ENCODE data around the gene LMNB1. TPM values are rescaled to one million over a fixed set of nuclear protein-coding genes. Genes with fewer than 3 reads are reported as not detected.

Gene LMNB1
- total and polyA plus RNA-seq, 2 experiments from 2014 or later, result 20.1 to 269 TPM

GRCh38 chr5:126744836-126745235 lies 32.1 kb upstream of the LMNB1 start:
- Histone ChIP-seq H3K79me2 (replicated peaks; ENCODE audit: insufficient read depth) (no peaks in the 10 kb centered on the region), H3K4me2 (no peak overlapping the region), H3K27ac (ENCODE audit: low read depth) (no peak overlapping the region), H3F3A (replicated peaks; ENCODE audit: low read depth) (no peaks in the 10 kb centered on the region), H3K9me2 (ENCODE audit: insufficient read depth) (no peaks in the 10 kb centered on the region), H3K4me1 (ENCODE audit: insufficient read depth) (peaks cover 44% of the 10 kb centered on the region), H3K36me3 (ENCODE audit: insufficient read depth) (no peaks in the 10 kb centered on the region), H3K4me3 (no peak overlapping the region), H4K20me1 (replicated peaks; ENCODE audit: insufficient read depth) (no peaks in the 10 kb centered on the region), H2AFZ (no peak overlapping the region), H3K27me3 (ENCODE audit: insufficient read depth) (no peaks in the 10 kb centered on the region)
- Mint-ChIP-seq H3K4me3 (no peak overlapping the region), H3K36me3 (ENCODE audit: low read depth) (no peaks in the 10 kb centered on the region), H3K9me3 (no peaks in the 10 kb centered on the region; the same call in 2 of the 3 replicates), H3K27ac (peak overlapping the region; percentile 36), H3K27me3 (ENCODE audit: insufficient read depth, low read depth, poor library complexity) (peaks cover 8% of the 10 kb centered on the region), H3K4me1 (peaks cover 38% of the 10 kb centered on the region)
- DNase-seq (ENCODE audit: low spot score), result no peak
- ATAC-seq, result no peak
- TF ChIP-seq ZNF331 (CRISPR knock-in tag; IDR thresholded peaks at IDR 0.05; ENCODE audit: low read depth) (no peak), JUNB (IDR thresholded peaks at IDR 0.05; ENCODE audit: unreplicated experiment) (no peak)

GRCh38 chr5:126745259-126745992 lies 31.5 kb upstream of the LMNB1 start:
- DNase-seq (ENCODE audit: low spot score), result no peak
- Histone ChIP-seq H3K79me2 (replicated peaks; ENCODE audit: insufficient read depth) (no peaks in the 10 kb centered on the region), H3K4me2 (no peak overlapping the region), H3K36me3 (ENCODE audit: insufficient read depth) (no peaks in the 10 kb centered on the region), H3K27ac (ENCODE audit: low read depth) (peak overlapping the region; percentile 79; the same call in 1 of the 2 replicates), H3F3A (replicated peaks; ENCODE audit: low read depth) (no peaks in the 10 kb centered on the region), H3K4me1 (ENCODE audit: insufficient read depth) (peaks cover 50% of the 10 kb centered on the region), H3K4me3 (no peak overlapping the region), H3K27me3 (ENCODE audit: insufficient read depth) (no peaks in the 10 kb centered on the region), H3K9me2 (ENCODE audit: insufficient read depth) (no peaks in the 10 kb centered on the region), H4K20me1 (replicated peaks; ENCODE audit: insufficient read depth) (no peaks in the 10 kb centered on the region), H2AFZ (peak overlapping the region; percentile 61; the same call in 1 of the 2 replicates)
- Mint-ChIP-seq H3K27ac (peak overlapping the region; percentile 36), H3K4me3 (no peak overlapping the region), H3K9me3 (no peaks in the 10 kb centered on the region; the same call in 2 of the 3 replicates), H3K4me1 (peaks cover 44% of the 10 kb centered on the region), H3K27me3 (ENCODE audit: insufficient read depth, low read depth, poor library complexity) (peaks cover 6% of the 10 kb centered on the region), H3K36me3 (ENCODE audit: low read depth) (no peaks in the 10 kb centered on the region)
- no peak for ATAC-seq
- TF ChIP-seq STAT1 (IDR thresholded peaks at IDR 0.05; ENCODE audit: unreplicated experiment), result no peak
- TF ChIP-seq EZH2phosphoT487 (IDR thresholded peaks at IDR 0.05; ENCODE audit: unreplicated experiment), result no peak
- TF ChIP-seq EZH2 (IDR thresholded peaks at IDR 0.05; ENCODE audit: low read depth, unreplicated experiment), result no peak
- TF ChIP-seq POLR2AphosphoS5 (IDR thresholded peaks at IDR 0.05; ENCODE audit: low read depth), result no peak
- TF ChIP-seq ZNF114 (CRISPR knock-in tag; IDR thresholded peaks at IDR 0.05), result no peak
- TF ChIP-seq REST (IDR thresholded peaks at IDR 0.05; ENCODE audit: unreplicated experiment), result no peak
- TF ChIP-seq NANOG (IDR thresholded peaks at IDR 0.05; ENCODE audit: borderline replicate concordance), result no peak
- no peak for TF ChIP-seq ZNF331 (CRISPR knock-in tag; IDR thresholded peaks at IDR 0.05; ENCODE audit: low read depth)
- no peak for TF ChIP-seq JUNB (IDR thresholded peaks at IDR 0.05; ENCODE audit: unreplicated experiment)
- TF ChIP-seq ZNF462 (CRISPR knock-in tag; IDR thresholded peaks at IDR 0.05), result no peak
- TF ChIP-seq CREB1 (CRISPR knock-in tag; IDR thresholded peaks at IDR 0.05; ENCODE audit: low read depth), result no peak

Data from GM23338 (cell line).